A673 (cell line): Measurements from ENCODE around the gene CPPED1. TPM values are rescaled to one million over a fixed set of nuclear protein-coding genes. Genes with fewer than 3 reads are reported as not detected.
"Not testable (repeated sequence)": the region's sequence is repeated elsewhere in the genome, so short reads cannot be mapped to it uniquely, and the experiment has no call there.

Experiments
- BruUV-seq: library from RNA; stranded (reverse); fragments of 400-500 nt; replicated peaks from 2 replicates; lab custom pipeline; 2021; lab: Mats Ljungman, UMichigan
- CTCF ChIA-PET: fragments of 300-600 bp; sonication (Branson Sonifier 250); formaldehyde crosslinking; loops from one replicate; lab custom pipeline; 2022; ENCODE audit warnings: antibody characterized with exemption; lab: Charles Lee
- POLR2A ChIA-PET: fragments of 300-600 bp; sonication (Branson Sonifier 250); formaldehyde crosslinking; loops from one replicate; lab custom pipeline; 2022; ENCODE audit warnings: antibody characterized with exemption; ENCODE audit not compliant: low non-redundant PET; lab: Charles Lee
- DNase-seq: peaks from one replicate; pipeline ENCODE4 v3.0.0-alpha.2; 2015; ENCODE audit warnings: low spot score
- H3K27ac ChIP-seq: fragments of 200-600 bp; sonication (generic); 2 replicates; pipeline ENCODE4 v1.5.1; 2016; ENCODE audit warnings: mixed run types, low read depth, mild to moderate bottlenecking, mixed read lengths, antibody characterized with exemption, low read length; ENCODE audit not compliant: poor library complexity, severe bottlenecking
- H3K27me3 ChIP-seq: fragments of 200-600 bp; sonication (generic); replicated peaks from 2 replicates; pipeline ENCODE4 v1.6.1; 2017; ENCODE audit warnings: mixed run types, low read depth, mild to moderate bottlenecking, mixed read lengths, antibody characterized with exemption, low read length; ENCODE audit not compliant: insufficient read depth, poor library complexity
- H3K36me3 ChIP-seq: fragments of 200-600 bp; sonication (generic); 2 replicates; pipeline ENCODE4 v1.6.1; 2016; ENCODE audit warnings: mixed run types, mild to moderate bottlenecking, mixed read lengths, antibody characterized with exemption, low read length; ENCODE audit not compliant: insufficient read depth, poor library complexity, severe bottlenecking
- H3K4me1 ChIP-seq: fragments of 200-600 bp; sonication (generic); 2 replicates; pipeline ENCODE4 v1.6.1; 2017; ENCODE audit warnings: mixed run types, mild to moderate bottlenecking, mixed read lengths, antibody characterized with exemption, low read length; ENCODE audit not compliant: insufficient read depth, poor library complexity, severe bottlenecking
- H3K4me3 ChIP-seq: fragments of 200-600 bp; sonication (generic); 2 replicates; pipeline ENCODE4 v1.5.1; 2016; ENCODE audit warnings: low read depth, mixed run types, mild to moderate bottlenecking, mixed read lengths, low read length; ENCODE audit not compliant: poor library complexity, severe bottlenecking
- H3K9me3 ChIP-seq: fragments of 200-600 bp; sonication (generic); 2 replicates; pipeline ENCODE4 v1.6.1; 2016; ENCODE audit warnings: mixed run types, low read depth, mild to moderate bottlenecking, mixed read lengths, antibody characterized with exemption, low read length; ENCODE audit not compliant: poor library complexity, severe bottlenecking
- EZH2 ChIP-seq: fragments of 200-600 bp; sonication (generic); IDR thresholded peaks from 2 replicates; pipeline ENCODE4 v1.6.1; 2017; ENCODE audit warnings: borderline replicate concordance, low read depth, mild to moderate bottlenecking, mixed read lengths, antibody characterized with exemption, low read length; ENCODE audit not compliant: poor library complexity, severe bottlenecking
- intact Hi-C: fragments of 100-400 bp; cut with micrococcal nuclease; formaldehyde crosslinking; loops from one replicate; pipeline ENCODE4 v1.10.0; 2022; ENCODE audit not compliant: unreplicated experiment
- total RNA-seq: library from RNA; stranded (reverse); gene quantifications from 2 replicates; pipeline ENCODE4 v1.2.3, GENCODE V29; 2021
- TF ChIP-seq, protein P1 (sequence below): fragments of 300-800, 200-600 bp; sonication (generic); conservative IDR thresholded peaks from 2 replicates; pipeline ENCODE4 v1.5.1; 2017; ENCODE audit warnings: low read depth, mild to moderate bottlenecking, antibody characterized with exemption, low read length, moderate library complexity, mixed read lengths

Gene CPPED1
- total RNA-seq, 1 experiment from 2014 or later: 0.90 TPM

DNA sequence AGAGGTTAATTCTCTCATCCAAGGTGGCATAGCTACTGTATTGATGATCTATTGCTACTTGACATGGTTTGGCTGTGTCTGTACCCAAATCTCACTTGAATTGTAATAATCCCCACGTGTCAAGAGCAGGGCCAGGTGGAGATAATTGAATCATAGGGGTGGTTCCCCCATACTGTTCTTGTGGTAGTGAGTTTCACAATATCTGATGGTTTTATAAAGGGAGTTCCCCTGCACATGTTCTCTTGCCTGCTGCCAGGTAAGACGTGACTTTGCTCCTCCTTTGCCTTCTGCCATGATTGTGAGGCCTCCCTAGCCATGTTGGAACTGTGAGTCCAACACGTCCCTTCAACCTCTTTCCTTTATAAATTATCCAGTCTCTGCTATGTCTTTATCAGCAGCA, 22.9 kb upstream of the CPPED1 start:
- no TSS peak for BruUV-seq
- Histone ChIP-seq H3K36me3 (no peaks in the 10 kb centered on the region), H3K27ac (no peak overlapping the region), H3K4me1 (no peaks in the 10 kb centered on the region), H3K27me3 (no peaks in the 10 kb centered on the region), H3K4me3 (no peak overlapping the region), H3K9me3 (no peaks in the 10 kb centered on the region)
- POLR2A ChIA-PET: no interaction called here
- CTCF ChIA-PET: no interaction called here
- intact Hi-C loops: no loop called here
- TF ChIP-seq, protein P1, sequence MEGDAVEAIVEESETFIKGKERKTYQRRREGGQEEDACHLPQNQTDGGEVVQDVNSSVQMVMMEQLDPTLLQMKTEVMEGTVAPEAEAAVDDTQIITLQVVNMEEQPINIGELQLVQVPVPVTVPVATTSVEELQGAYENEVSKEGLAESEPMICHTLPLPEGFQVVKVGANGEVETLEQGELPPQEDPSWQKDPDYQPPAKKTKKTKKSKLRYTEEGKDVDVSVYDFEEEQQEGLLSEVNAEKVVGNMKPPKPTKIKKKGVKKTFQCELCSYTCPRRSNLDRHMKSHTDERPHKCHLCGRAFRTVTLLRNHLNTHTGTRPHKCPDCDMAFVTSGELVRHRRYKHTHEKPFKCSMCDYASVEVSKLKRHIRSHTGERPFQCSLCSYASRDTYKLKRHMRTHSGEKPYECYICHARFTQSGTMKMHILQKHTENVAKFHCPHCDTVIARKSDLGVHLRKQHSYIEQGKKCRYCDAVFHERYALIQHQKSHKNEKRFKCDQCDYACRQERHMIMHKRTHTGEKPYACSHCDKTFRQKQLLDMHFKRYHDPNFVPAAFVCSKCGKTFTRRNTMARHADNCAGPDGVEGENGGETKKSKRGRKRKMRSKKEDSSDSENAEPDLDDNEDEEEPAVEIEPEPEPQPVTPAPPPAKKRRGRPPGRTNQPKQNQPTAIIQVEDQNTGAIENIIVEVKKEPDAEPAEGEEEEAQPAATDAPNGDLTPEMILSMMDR: no peak
- TF ChIP-seq EZH2: no peak
- DNase-seq: no peak

DNA sequence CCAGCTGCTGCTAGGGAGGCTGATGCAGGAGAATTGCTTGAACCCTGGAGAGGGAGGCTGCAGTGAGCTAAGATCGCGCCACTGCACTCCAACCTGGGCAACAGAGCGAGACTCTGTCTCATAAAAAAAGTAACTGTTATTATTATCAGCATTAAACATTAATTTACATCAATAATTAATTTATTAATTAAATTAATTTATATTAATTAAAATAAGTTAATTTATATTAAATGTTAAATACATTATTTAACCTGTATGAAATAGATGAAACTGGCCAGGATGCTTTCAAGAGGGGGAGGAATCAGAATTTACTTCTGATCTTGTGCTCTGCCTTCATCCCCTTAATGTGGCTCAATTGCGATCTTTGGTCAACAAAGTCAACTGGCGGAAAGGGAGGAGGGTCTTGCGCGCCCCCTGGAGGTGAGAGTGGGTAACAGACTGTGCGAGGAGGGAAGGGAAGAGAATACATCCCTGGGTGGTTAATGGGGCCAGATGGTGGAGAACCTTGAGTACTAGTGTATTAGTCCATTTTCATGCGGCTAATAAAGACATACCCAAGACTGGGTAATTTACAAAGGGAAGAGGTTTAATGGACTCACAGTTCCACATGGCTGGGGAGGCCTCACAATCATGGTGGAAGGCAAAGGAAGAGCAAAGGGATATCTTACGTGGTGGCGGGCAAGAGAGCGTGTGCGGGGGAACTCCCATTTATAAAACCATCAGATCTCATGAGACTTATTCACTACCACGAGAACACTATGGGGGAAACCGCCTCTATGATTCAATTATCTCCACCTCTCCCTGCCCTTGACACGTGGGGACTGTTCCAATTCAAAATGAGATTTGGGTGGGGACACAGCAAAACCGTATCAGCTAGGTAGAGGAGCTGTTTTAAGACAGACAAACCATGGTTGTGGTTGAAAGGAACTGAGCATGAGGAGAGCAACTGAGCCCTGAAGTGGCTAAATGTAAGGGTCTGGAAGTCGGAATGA, 15.7 kb upstream of the CPPED1 start:
- Histone ChIP-seq H3K27ac (no peak overlapping the region), H3K36me3 (no peaks in the 10 kb centered on the region), H3K27me3 (no peaks in the 10 kb centered on the region), H3K9me3 (no peaks in the 10 kb centered on the region), H3K4me3 (no peak overlapping the region), H3K4me1 (no peaks in the 10 kb centered on the region)
- no TSS peak for BruUV-seq
- no peak for TF ChIP-seq EZH2
- TF ChIP-seq, protein P1: peak; percentile 81
- POLR2A ChIA-PET: no interaction called here
- CTCF ChIA-PET: no interaction called here
- peak; percentile 71 for DNase-seq
- intact Hi-C loops: loop anchor here (1.0 to 2.0 kb wide), 3 partner anchors 245 to 724 kb away; no protein-coding TSS in a partner anchor

DNA sequence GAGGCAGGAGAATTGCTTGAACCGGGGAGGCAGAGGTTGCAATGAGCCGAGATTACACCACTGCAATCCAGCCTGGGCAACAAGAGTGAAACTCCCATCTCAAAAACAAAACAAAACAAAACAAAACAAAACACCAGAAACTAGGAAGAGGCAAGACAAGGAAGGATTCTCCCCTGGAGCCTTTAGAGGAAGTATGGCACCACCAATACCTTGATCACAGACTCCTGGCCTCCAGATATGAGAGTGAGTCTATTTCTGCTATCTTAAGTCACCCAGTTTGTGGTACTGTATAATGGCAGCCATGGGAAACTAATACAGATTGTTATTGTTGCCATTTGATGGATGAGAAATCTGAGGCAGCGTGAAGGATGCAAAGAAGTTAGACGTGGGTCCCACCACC, 14.6 kb upstream of the CPPED1 start:
- intact Hi-C loops: loop anchor here (2.0 kb wide), 2 partner anchors 244 to 364 kb away; no protein-coding TSS in a partner anchor
- ChIA-PET POLR2A (no interaction called here), CTCF (interaction anchor here (0.7 kb wide), 1 partner anchor 245 kb away, joined by 3 read pairs; no protein-coding TSS in a partner anchor)
- no peak for TF ChIP-seq EZH2
- TF ChIP-seq, protein P1: no peak
- Histone ChIP-seq H3K4me3 (no peak overlapping the region), H3K27ac (no peak overlapping the region), H3K27me3 (no peaks in the 10 kb centered on the region), H3K4me1 (no peaks in the 10 kb centered on the region), H3K36me3 (no peaks in the 10 kb centered on the region), H3K9me3 (no peaks in the 10 kb centered on the region)
- no peak for DNase-seq
- no TSS peak for BruUV-seq

DNA sequence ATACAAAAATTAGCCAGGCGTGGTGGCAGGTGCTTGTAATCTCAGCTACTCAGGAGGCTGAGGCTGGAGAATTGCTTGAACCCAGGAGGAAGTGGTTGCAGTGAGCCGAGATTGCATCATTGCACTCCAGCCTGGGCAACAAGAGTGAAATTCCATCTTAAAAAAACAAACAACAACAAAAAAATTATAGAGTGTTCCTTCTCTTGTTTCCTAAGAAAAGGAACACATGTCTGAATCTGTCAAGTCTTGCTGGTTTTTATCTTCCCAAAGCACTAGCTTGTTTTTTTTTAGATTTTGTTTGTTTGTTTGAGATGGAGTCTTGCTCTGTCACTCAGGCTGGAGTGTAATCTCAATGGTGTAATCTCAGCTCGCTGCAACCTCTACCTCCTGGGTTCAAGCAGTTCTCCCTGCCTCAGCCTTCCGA, 13.1 kb upstream of the CPPED1 start:
- H3K4me3 ChIP-seq, POLR2A ChIA-PET, H3K36me3 ChIP-seq, H3K4me1 ChIP-seq, BruUV-seq, H3K27ac ChIP-seq, DNase-seq, intact Hi-C loops, H3K27me3 ChIP-seq, H3K9me3 ChIP-seq: not testable (repeated sequence)
- CTCF ChIA-PET: interaction anchor here (0.7 kb wide), 1 partner anchor 17 kb away, joined by 3 read pairs; no protein-coding TSS in a partner anchor
